Choroid plexus epithelial cell (primary cell): ENCODE data around the gene ULK4.
"Not testable (repeated sequence)": the region's sequence is repeated elsewhere in the genome, so short reads cannot be mapped to it uniquely, and the experiment has no call there.

Experiments
- DNase-seq: peaks from one replicate; pipeline ENCODE4 v3.0.0-alpha.2; 2010; ENCODE audit warnings: low read depth
- H3K4me3 ChIP-seq: 2 replicates; pipeline ENCODE4 v1.5.1; 2011; ENCODE audit warnings: low read depth, mild to moderate bottlenecking, control low read depth, low read length, moderate library complexity
- CTCF ChIP-seq: conservative IDR thresholded peaks from 2 replicates; pipeline ENCODE4 v1.5.1; 2011; ENCODE audit warnings: low read depth, mild to moderate bottlenecking, control low read depth, inconsistent platforms, low read length, moderate library complexity

The ULK4 gene

GRCh38 chr3:41874022-41874421 is 87.9 kb downstream of the ULK4 start:
- no peak overlapping the region for H3K4me3 ChIP-seq
- no peak for DNase-seq
- TF ChIP-seq CTCF, result no peak

GRCh38 chr3:41872157-41872556 is 89.7 kb downstream of the ULK4 start:
- H3K4me3 ChIP-seq, result no peak overlapping the region
- no peak for TF ChIP-seq CTCF
- DNase-seq, result peak; percentile 10

GRCh38 chr3:41867533-41867932 is 94.4 kb downstream of the ULK4 start:
- H3K4me3 ChIP-seq, result no peak overlapping the region
- no peak for TF ChIP-seq CTCF
- DNase-seq, result no peak

- H3K4me3 ChIP-seq, result no peak overlapping the region
- DNase-seq, result no peak
- TF ChIP-seq CTCF, result no peak
These were observed 95.6 kb downstream of the ULK4 start for GRCh38 chr3:41866298-41866697.

GRCh38 chr3:41863024-41863423 is 98.9 kb downstream of the ULK4 start:
- no peak for TF ChIP-seq CTCF
- DNase-seq, result no peak
- no peak overlapping the region for H3K4me3 ChIP-seq

- DNase-seq, H3K4me3 ChIP-seq: not testable (repeated sequence)
These were observed 101.4 kb downstream of the ULK4 start for GRCh38 chr3:41860489-41860888.

- DNase-seq, result no peak
- no peak for TF ChIP-seq CTCF
- H3K4me3 ChIP-seq, result no peak overlapping the region
These were observed 106.9 kb downstream of the ULK4 start for GRCh38 chr3:41854956-41855355.
